KMS-11 (cell line): ENCODE results near the gene TFCP2L1.

Experiments
- H2AFZ ChIP-seq: fragments of 200-600 bp; sonication (generic); 2 replicates; pipeline ENCODE4 v1.6.1; 2016; ENCODE audit warnings: antibody characterized with exemption, mixed run types, low read depth
- H3K27ac ChIP-seq: fragments of 200-600 bp; sonication (generic); 2 replicates; pipeline ENCODE4 v1.6.1; 2016; ENCODE audit warnings: mild to moderate bottlenecking, mixed run types
- H3K27me3 ChIP-seq: fragments of 200-600 bp; sonication (generic); 2 replicates; pipeline ENCODE4 v1.6.1; 2017; ENCODE audit warnings: mild to moderate bottlenecking, low read depth, mixed run types, moderate library complexity; ENCODE audit not compliant: insufficient read depth
- H3K36me3 ChIP-seq: fragments of 200-600 bp; sonication (generic); 2 replicates; pipeline ENCODE4 v1.6.1; 2017; ENCODE audit warnings: mild to moderate bottlenecking, mixed run types; ENCODE audit not compliant: insufficient read depth
- H3K4me1 ChIP-seq: fragments of 200-600 bp; sonication (generic); 2 replicates; pipeline ENCODE4 v1.6.1; 2016; ENCODE audit warnings: mild to moderate bottlenecking, low read depth, mixed run types; ENCODE audit not compliant: poor library complexity, severe bottlenecking
- H3K4me2 ChIP-seq: fragments of 200-600 bp; sonication (generic); 2 replicates; pipeline ENCODE4 v1.7.0; 2016; ENCODE audit warnings: mild to moderate bottlenecking, mixed run types
- H3K4me3 ChIP-seq: fragments of 200-600 bp; sonication (generic); IDR thresholded peaks from 2 replicates; pipeline ENCODE4 v1.6.1; 2017; ENCODE audit warnings: low read depth, low read length, mixed read lengths; ENCODE audit not compliant: insufficient read depth
- H3K79me2 ChIP-seq: fragments of 200-600 bp; sonication (generic); 2 replicates; pipeline ENCODE4 v1.6.1; 2016; ENCODE audit warnings: low read depth, mixed run types; ENCODE audit not compliant: insufficient read depth
- H3K9ac ChIP-seq: fragments of 200-600 bp; sonication (generic); 2 replicates; pipeline ENCODE4 v1.6.1; 2016; ENCODE audit warnings: mild to moderate bottlenecking, mixed run types
- H4K20me1 ChIP-seq: fragments of 200-600 bp; sonication (generic); 2 replicates; pipeline ENCODE4 v1.6.1; 2016; ENCODE audit warnings: mild to moderate bottlenecking, mixed run types; ENCODE audit not compliant: insufficient read depth
- TF ChIP-seq, protein P1 (sequence below): fragments of 200-600 bp; sonication (generic); conservative IDR thresholded peaks from 2 replicates; pipeline ENCODE4 v1.6.1; 2017; ENCODE audit warnings: low read depth, mild to moderate bottlenecking, antibody characterized with exemption, low read length, moderate library complexity, mixed read lengths

TFCP2L1 gene

DNA sequence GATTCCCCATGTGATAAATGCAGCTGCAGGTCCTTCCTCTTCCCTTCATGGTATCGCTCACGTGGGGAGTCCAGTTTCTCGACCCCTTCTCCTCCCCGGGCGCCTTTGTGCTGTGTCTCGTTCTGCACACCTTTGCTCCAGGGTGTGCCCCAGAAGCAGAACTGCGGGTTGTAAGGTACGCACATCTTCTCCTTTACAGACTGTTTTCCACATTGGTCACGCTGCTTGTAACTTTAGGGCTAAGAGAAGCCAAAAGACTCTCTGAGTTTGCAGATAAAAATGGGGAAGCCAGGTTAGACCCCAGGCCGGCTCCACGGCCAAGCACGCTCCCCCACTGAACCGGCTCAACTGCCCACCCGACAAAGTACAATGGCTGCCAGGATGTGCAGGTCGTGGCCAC is 45.9 kb upstream of the TFCP2L1 start:
- H2AFZ ChIP-seq = no peak overlapping the region
- no peaks in the 10 kb centered on the region for H4K20me1 ChIP-seq
- H3K27me3 ChIP-seq = no peaks in the 10 kb centered on the region
- H3K9ac ChIP-seq = no peak overlapping the region
- H3K4me2 ChIP-seq = no peak overlapping the region
- no peak overlapping the region for H3K27ac ChIP-seq
- no peak overlapping the region for H3K4me3 ChIP-seq
- no peaks in the 10 kb centered on the region for H3K36me3 ChIP-seq
- TF ChIP-seq, protein P1, sequence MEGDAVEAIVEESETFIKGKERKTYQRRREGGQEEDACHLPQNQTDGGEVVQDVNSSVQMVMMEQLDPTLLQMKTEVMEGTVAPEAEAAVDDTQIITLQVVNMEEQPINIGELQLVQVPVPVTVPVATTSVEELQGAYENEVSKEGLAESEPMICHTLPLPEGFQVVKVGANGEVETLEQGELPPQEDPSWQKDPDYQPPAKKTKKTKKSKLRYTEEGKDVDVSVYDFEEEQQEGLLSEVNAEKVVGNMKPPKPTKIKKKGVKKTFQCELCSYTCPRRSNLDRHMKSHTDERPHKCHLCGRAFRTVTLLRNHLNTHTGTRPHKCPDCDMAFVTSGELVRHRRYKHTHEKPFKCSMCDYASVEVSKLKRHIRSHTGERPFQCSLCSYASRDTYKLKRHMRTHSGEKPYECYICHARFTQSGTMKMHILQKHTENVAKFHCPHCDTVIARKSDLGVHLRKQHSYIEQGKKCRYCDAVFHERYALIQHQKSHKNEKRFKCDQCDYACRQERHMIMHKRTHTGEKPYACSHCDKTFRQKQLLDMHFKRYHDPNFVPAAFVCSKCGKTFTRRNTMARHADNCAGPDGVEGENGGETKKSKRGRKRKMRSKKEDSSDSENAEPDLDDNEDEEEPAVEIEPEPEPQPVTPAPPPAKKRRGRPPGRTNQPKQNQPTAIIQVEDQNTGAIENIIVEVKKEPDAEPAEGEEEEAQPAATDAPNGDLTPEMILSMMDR = no peak
- no peaks in the 10 kb centered on the region for H3K4me1 ChIP-seq
- H3K79me2 ChIP-seq = no peaks in the 10 kb centered on the region

DNA sequence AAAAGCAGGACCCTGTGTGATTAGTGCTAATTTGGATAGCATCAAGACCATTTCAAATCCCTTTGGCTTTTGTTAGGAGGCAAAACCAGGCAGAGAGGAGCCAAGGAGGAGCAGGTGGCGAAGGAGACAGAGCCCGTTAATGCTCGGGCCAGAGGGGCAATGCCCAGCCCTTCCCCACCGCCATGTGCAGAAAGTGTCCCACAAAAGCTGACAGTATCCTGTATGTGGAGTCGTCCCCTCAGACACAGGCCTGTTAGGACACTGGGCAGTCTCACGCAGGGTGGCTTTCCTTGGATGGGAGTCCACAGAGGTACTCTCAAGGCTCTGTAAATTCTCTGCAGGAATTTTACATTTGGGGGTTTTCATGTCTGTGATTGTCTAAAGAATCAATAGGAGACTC is 44.8 kb upstream of the TFCP2L1 start:
- no peaks in the 10 kb centered on the region for H3K27me3 ChIP-seq
- H4K20me1 ChIP-seq = no peaks in the 10 kb centered on the region
- TF ChIP-seq, protein P1 = no peak
- H3K9ac ChIP-seq = no peak overlapping the region
- no peak overlapping the region for H3K27ac ChIP-seq
- H3K4me1 ChIP-seq = no peaks in the 10 kb centered on the region
- H2AFZ ChIP-seq = no peak overlapping the region
- no peak overlapping the region for H3K4me2 ChIP-seq
- H3K79me2 ChIP-seq = no peaks in the 10 kb centered on the region
- no peaks in the 10 kb centered on the region for H3K36me3 ChIP-seq
- no peak overlapping the region for H3K4me3 ChIP-seq

DNA sequence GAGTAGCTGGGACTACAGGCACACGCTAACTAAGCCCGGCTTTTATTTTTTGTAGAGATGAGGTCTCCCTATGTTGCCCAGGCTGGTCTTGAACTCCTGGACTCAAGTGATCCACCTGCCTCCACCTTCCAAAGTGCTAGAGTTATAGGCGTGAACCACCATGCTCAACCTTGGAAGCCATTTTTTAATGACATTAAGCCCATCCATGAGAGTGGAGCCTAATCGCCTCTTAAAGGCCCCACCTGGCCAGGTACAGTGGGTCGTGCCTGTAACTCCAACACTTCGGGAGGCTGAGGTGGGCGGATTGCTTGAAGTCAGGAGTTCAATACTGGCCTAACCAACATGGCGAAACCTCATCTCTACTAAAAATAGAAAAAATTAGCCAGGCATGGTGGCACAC is 41.6 kb upstream of the TFCP2L1 start:
- no peaks in the 10 kb centered on the region for H3K27me3 ChIP-seq
- TF ChIP-seq, protein P1 = no peak
- no peaks in the 10 kb centered on the region for H4K20me1 ChIP-seq
- no peaks in the 10 kb centered on the region for H3K79me2 ChIP-seq
- H3K36me3 ChIP-seq = no peaks in the 10 kb centered on the region
- no peak overlapping the region for H3K9ac ChIP-seq
- no peak overlapping the region for H2AFZ ChIP-seq
- no peak overlapping the region for H3K4me3 ChIP-seq
- H3K4me1 ChIP-seq = no peaks in the 10 kb centered on the region
- no peak overlapping the region for H3K4me2 ChIP-seq
- no peak overlapping the region for H3K27ac ChIP-seq

DNA sequence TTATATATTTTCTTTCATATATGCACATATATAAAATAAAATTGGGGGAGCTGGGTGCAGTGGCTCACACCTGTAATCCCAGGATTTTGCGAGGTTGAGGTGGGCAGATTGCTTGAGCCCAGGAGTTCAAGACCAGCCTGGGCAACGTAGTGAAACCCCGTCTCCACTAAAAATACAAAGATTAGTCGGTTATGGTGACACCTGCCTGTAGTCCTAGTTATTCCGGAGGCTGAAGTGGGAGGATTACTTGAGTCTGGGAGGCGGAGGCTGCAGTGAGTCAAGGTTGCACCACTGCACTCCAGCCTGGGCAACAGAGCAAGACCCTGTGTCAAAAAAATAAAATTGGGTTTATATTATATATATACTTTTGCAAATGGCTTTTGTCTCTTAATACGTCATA is 39.6 kb upstream of the TFCP2L1 start:
- H3K27ac ChIP-seq = no peak overlapping the region
- H3K27me3 ChIP-seq = no peaks in the 10 kb centered on the region
- H3K79me2 ChIP-seq = no peaks in the 10 kb centered on the region
- no peak overlapping the region for H3K9ac ChIP-seq
- no peak overlapping the region for H3K4me2 ChIP-seq
- H3K4me3 ChIP-seq = no peak overlapping the region
- no peaks in the 10 kb centered on the region for H3K36me3 ChIP-seq
- no peaks in the 10 kb centered on the region for H3K4me1 ChIP-seq
- H4K20me1 ChIP-seq = no peaks in the 10 kb centered on the region
- H2AFZ ChIP-seq = no peak overlapping the region
- TF ChIP-seq, protein P1 = no peak

DNA sequence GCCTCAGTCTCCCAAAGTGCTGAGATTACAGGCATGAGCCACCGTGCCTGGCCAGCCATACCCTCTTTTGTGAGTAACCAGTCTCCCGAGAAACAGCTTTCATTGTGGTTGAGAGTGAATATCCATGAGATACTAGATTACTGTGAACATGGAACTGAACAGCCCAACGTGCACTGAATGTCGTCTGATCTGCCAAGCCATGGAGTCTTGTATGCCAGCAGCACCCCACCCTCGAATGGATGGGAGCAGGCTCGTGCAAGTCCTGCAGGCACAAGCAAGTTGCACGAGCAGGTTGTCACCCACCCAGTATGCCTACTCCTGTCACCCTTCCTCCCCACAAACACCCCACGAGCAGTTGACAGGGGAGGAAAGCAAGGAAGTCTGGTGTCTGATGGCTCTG is 36.5 kb upstream of the TFCP2L1 start:
- TF ChIP-seq, protein P1 = no peak

More for the DNA sequence above, 36.5 kb upstream of the TFCP2L1 start:
- no peak overlapping the region for H3K4me3 ChIP-seq
- no peaks in the 10 kb centered on the region for H4K20me1 ChIP-seq
- no peak overlapping the region for H3K4me2 ChIP-seq
- H3K4me1 ChIP-seq = no peaks in the 10 kb centered on the region
- H3K36me3 ChIP-seq = no peaks in the 10 kb centered on the region
- no peak overlapping the region for H3K27ac ChIP-seq
- H2AFZ ChIP-seq = no peak overlapping the region
- H3K79me2 ChIP-seq = no peaks in the 10 kb centered on the region
- no peaks in the 10 kb centered on the region for H3K27me3 ChIP-seq
- no peak overlapping the region for H3K9ac ChIP-seq
